Esophagus squamous epithelium (tissue), 5 donors: ENCODE results near the gene FAM110D. TPM values are rescaled to one million over a fixed set of nuclear protein-coding genes. Genes with fewer than 3 reads are reported as not detected.

ENCODE experiments used
- DNase-seq: peaks from one replicate; lab custom pipeline; 2025; lab: John Stamatoyannopoulos, UW
- H3K27ac ChIP-seq, 4 donors: fragments of 200-600 bp; sonication (generic); one replicate each; pipeline ENCODE4 v1.5.1; 2016 to 2019; ENCODE audit warnings: mild to moderate bottlenecking in 1 of 4
- H3K27me3 ChIP-seq, 4 donors: fragments of 200-600 bp; sonication (generic); 1 replicate in 3 of 4; 2 replicates in 1 of 4; pipeline versions ENCODE4 v1.5.1 to v1.6.0; 2017 to 2021; ENCODE audit warnings: antibody characterized with exemption in 1 of 4
- H3K36me3 ChIP-seq, 3 donors: fragments of 200-600 bp; sonication (generic); one replicate each; pipeline ENCODE4 v1.5.1; 2016 to 2019
- H3K4me1 ChIP-seq, 3 donors: fragments of 200-600 bp; sonication (generic); one replicate each; pipeline ENCODE4 v1.5.1; 2017 to 2019
- H3K4me3 ChIP-seq, 4 donors: fragments of 200-600 bp; sonication (generic); 1 replicate in 3 of 4; 2 replicates in 1 of 4; pipeline ENCODE4 v1.5.1; 2016 to 2019; ENCODE audit warnings: mild to moderate bottlenecking in 2 of 4, moderate library complexity in 1 of 4
- H3K9me3 ChIP-seq, 3 donors: fragments of 200-600 bp; sonication (generic); one replicate each; pipeline ENCODE4 v1.5.1; 2016 to 2019
- CTCF ChIP-seq, 6 experiments: fragments of 450-650 bp in 4 of 6; fragments of 200-600 bp in 2 of 6; sonication (generic) in 2 of 6; IDR thresholded peaks; one replicate each; pipeline ENCODE4 v1.5.1; 2016 to 2019; ENCODE audit warnings: antibody characterized with exemption in 6 of 6, mild to moderate bottlenecking in 4 of 6, moderate library complexity in 4 of 6
- POLR2A ChIP-seq, 4 donors: fragments of 450-650 bp; IDR thresholded peaks; one replicate each; pipeline ENCODE4 v1.6.1; 2017; ENCODE audit warnings: antibody characterized with exemption in 4 of 4, mild to moderate bottlenecking in 4 of 4, moderate library complexity in 3 of 4
- WGBS, 2 donors: methylation state at CpG; one replicate each; pipeline ENCODE4 v1.1.5; 2018; 5-methylcytosine and 5-hydroxymethylcytosine counted together
- intact Hi-C: fragments of 100-400 bp; cut with DNase I; formaldehyde crosslinking; loops from one replicate; pipeline ENCODE4 v1.15.0; 2022
- total RNA-seq, 4 donors: library from RNA; depleted of rRNA; stranded (reverse); fragments of >200 nt; gene quantifications; one replicate each; pipeline ENCODE4 v1.1.0, GENCODE V29; 2016
- donor health status: DM: yes; HTN: yes; CAD: no.

FAM110D gene
- total RNA-seq, 4 donors from 2014 or later: 0.23 to 5.1 (median 2.0) TPM

- 33 to 41% methylated on average over 9 of the region's 9 CpGs for WGBS, 2 donors
- Histone ChIP-seq H3K9me3 (no peaks in the 10 kb centered on the region), H3K4me1 (peaks cover 16 to 77% (median 37%) of the 10 kb centered on the region in 3 donors), H3K36me3 (peaks cover 0 to 13% (median 0%) of the 10 kb centered on the region in 3 donors), H3K27me3 (no peaks in the 10 kb centered on the region), H3K27ac (peak overlapping the region; percentile 74 to 88 (median 84)), H3K4me3 (peak overlapping the region in 2 of 4 donors; percentile 5 to 37)
- DNase-seq: no peak
- TF ChIP-seq POLR2A (IDR thresholded peaks at IDR 0.05): peak in 1 of 4 donors; percentile 32
- no peak for TF ChIP-seq CTCF (IDR thresholded peaks at IDR 0.05)
- intact Hi-C loops: no loop called here
These were observed 32.4 kb upstream of the FAM110D start for GRCh38 chr1:26126321-26127084.

GRCh38 chr1:26127235-26128163 lies 31.4 kb upstream of the FAM110D start:
- no peaks in the 10 kb centered on the region for H3K27me3 ChIP-seq
- H3K4me3 ChIP-seq: peak overlapping the region in 1 of 4 donors; percentile 37
- DNase-seq: no peak
- peaks cover 0 to 3% (median 0%) of the 10 kb centered on the region in 3 donors for H3K36me3 ChIP-seq
- peak overlapping the region; percentile 74 to 88 (median 84) for H3K27ac ChIP-seq
- intact Hi-C loops: no loop called here
- no peaks in the 10 kb centered on the region for H3K9me3 ChIP-seq
- WGBS, 2 donors: 39 to 44% methylated on average over 13 of the region's 13 CpGs
- TF ChIP-seq CTCF (IDR thresholded peaks at IDR 0.05) (no peak), POLR2A (IDR thresholded peaks at IDR 0.05) (no peak)
- peaks cover 16 to 67% (median 37%) of the 10 kb centered on the region in 3 donors for H3K4me1 ChIP-seq

GRCh38 chr1:26129778-26130177 lies 29.1 kb upstream of the FAM110D start:
- H3K9me3 ChIP-seq: no peaks in the 10 kb centered on the region
- no peaks in the 10 kb centered on the region for H3K27me3 ChIP-seq
- no peak overlapping the region for H3K4me3 ChIP-seq
- DNase-seq: no peak
- intact Hi-C loops: no loop called here
- no peak for TF ChIP-seq POLR2A (IDR thresholded peaks at IDR 0.05)
- TF ChIP-seq CTCF (IDR thresholded peaks at IDR 0.05): no peak
- H3K4me1 ChIP-seq: peaks cover 16 to 44% (median 26%) of the 10 kb centered on the region in 3 donors
- no peaks in the 10 kb centered on the region for H3K36me3 ChIP-seq
- 84 to 91% methylated on average over 4 of the region's 4 CpGs for WGBS, 2 donors
- no peak overlapping the region for H3K27ac ChIP-seq

GRCh38 chr1:26130695-26131094 lies 28.2 kb upstream of the FAM110D start:
- Histone ChIP-seq H3K4me1 (peaks cover 16 to 35% (median 22%) of the 10 kb centered on the region in 3 donors), H3K27ac (no peak overlapping the region), H3K27me3 (no peaks in the 10 kb centered on the region), H3K36me3 (no peaks in the 10 kb centered on the region), H3K9me3 (no peaks in the 10 kb centered on the region), H3K4me3 (no peak overlapping the region)
- WGBS, 2 donors: 19 to 60% methylated on average over 1 of the region's 1 CpG
- intact Hi-C loops: no loop called here
- TF ChIP-seq CTCF (IDR thresholded peaks at IDR 0.05) (no peak), POLR2A (IDR thresholded peaks at IDR 0.05) (no peak)
- no peak for DNase-seq
